Gastroesophageal sphincter (tissue), 3 donors: ENCODE results near the gene COL4A6.

ENCODE experiments used
- EP300 ChIP-seq: sonication (generic); formaldehyde crosslinking; IDR thresholded peaks from one replicate; pipeline ENCODE4 v1.6.1; 2017; ENCODE audit warnings: antibody characterized with exemption, mild to moderate bottlenecking
- POLR2A ChIP-seq, 2 donors: fragments of 450-650 bp; IDR thresholded peaks; one replicate each; pipeline ENCODE4 v1.6.1; 2017; ENCODE audit warnings: antibody characterized with exemption in 2 of 2, mild to moderate bottlenecking in 2 of 2, moderate library complexity in 1 of 2
- POLR2AphosphoS5 ChIP-seq: sonication (generic); formaldehyde crosslinking; IDR thresholded peaks from one replicate; pipeline ENCODE4 v1.6.1; 2017; ENCODE audit warnings: antibody characterized with exemption
- TF ChIP-seq, protein P1 (sequence below), 4 experiments: fragments of 200-600 bp in 2 of 4; fragments of 450-650 bp in 2 of 4; sonication (generic) in 1 of 4; IDR thresholded peaks; one replicate each; pipeline ENCODE4 v1.5.1; 2017 to 2019; ENCODE audit warnings: antibody characterized with exemption in 4 of 4, mild to moderate bottlenecking in 2 of 4, moderate library complexity in 2 of 4

DNA sequence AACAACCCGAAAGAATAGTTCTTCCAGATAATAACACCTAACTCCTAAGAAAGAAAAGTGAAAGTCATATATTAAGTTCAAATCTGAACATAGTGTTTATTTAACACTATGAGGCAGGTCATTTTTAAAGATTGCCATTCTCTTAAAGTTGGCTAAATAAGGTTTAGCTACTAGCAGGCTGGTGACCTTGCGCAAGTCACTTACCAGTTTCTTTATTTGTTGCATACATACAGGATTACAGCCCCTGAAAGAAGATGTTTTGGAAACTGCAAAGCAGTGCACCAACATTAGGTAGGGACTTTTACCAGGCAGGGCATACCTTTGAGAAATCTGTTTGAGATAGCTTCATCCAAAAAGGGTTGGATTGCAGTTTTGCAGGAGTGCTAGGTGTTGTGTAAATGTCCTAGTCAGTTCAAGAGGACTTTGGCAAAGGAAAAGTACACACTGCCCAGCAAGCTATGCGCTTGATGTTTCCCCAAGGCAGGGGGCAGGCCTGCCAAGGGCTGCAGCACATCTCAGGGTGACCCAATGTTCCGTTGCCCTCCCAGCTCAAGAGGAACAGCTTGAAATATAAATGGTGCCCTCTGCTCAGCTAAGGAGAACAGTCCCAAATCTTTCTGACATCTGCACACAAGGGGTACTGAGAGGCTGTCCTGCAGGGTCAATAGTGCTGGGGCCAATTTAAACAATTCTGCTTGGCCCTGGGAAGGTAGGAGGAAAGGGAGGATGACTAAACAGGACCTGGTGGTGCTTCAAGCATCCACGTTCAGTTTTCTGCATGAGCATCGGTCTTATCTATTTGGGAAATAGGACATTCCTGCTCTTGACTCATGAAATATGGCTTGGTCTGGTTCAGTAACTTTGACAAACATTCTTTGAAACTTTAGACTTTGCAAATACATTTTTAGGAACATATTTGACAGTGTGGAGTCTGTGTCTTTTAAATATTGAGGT lies 130.8 kb downstream of the COL4A6 start:
- TF ChIP-seq, protein P1, sequence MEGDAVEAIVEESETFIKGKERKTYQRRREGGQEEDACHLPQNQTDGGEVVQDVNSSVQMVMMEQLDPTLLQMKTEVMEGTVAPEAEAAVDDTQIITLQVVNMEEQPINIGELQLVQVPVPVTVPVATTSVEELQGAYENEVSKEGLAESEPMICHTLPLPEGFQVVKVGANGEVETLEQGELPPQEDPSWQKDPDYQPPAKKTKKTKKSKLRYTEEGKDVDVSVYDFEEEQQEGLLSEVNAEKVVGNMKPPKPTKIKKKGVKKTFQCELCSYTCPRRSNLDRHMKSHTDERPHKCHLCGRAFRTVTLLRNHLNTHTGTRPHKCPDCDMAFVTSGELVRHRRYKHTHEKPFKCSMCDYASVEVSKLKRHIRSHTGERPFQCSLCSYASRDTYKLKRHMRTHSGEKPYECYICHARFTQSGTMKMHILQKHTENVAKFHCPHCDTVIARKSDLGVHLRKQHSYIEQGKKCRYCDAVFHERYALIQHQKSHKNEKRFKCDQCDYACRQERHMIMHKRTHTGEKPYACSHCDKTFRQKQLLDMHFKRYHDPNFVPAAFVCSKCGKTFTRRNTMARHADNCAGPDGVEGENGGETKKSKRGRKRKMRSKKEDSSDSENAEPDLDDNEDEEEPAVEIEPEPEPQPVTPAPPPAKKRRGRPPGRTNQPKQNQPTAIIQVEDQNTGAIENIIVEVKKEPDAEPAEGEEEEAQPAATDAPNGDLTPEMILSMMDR (IDR thresholded peaks at IDR 0.05), result peak in 2 of 4 experiments; percentile 10 to 34
- TF ChIP-seq POLR2A (IDR thresholded peaks at IDR 0.05) (no peak), EP300 (no peak), POLR2AphosphoS5 (peak; percentile 74)
